BE2C (cell line): Measurements from ENCODE around the gene ACSL3.
"Not testable (repeated sequence)": the region's sequence is repeated elsewhere in the genome, so short reads cannot be mapped to it uniquely, and the experiment has no call there.

Experiments
- DNase-seq: peaks from one replicate; pipeline ENCODE4 v3.0.0-alpha.2; 2020
- H3K27me3 ChIP-seq: fragments of 250-450 bp; sonication (Bioruptor Pico); 2 replicates; pipeline ENCODE4 v1.5.1; 2020; ENCODE audit warnings: mild to moderate bottlenecking
- H3K36me3 ChIP-seq: fragments of 250-450 bp; sonication (Bioruptor Pico); 2 replicates; pipeline ENCODE4 v1.5.1; 2020; ENCODE audit warnings: mild to moderate bottlenecking
- H3K4me1 ChIP-seq: fragments of 250-450 bp; sonication (Bioruptor Pico); 2 replicates; pipeline ENCODE4 v1.5.1; 2020
- H3K4me3 ChIP-seq: 2 replicates; pipeline ENCODE4 v1.5.1; 2011; ENCODE audit warnings: low read depth, low read length
- H3K9me3 ChIP-seq: fragments of 250-450 bp; sonication (Bioruptor Pico); 2 replicates; pipeline ENCODE4 v1.5.1; 2020
- CTCF ChIP-seq: IDR thresholded peaks from 2 replicates; pipeline ENCODE4 v1.5.1; 2012; ENCODE audit warnings: mild to moderate bottlenecking, low read depth, low read length

Gene ACSL3

GRCh38 chr2:222846003-222846402, 14.8 kb upstream of the ACSL3 start:
- H3K4me1 ChIP-seq = no peaks in the 10 kb centered on the region; the same call in 1 of the 2 replicates
- no peak for TF ChIP-seq CTCF
- DNase-seq = no peak

GRCh38 chr2:222848031-222848430, 12.8 kb upstream of the ACSL3 start:
- H3K9me3 ChIP-seq, H3K27me3 ChIP-seq, DNase-seq: not testable (repeated sequence)

More at GRCh38 chr2:222846003-222846402, 14.8 kb upstream of the ACSL3 start:
- Histone ChIP-seq H3K9me3 (no peaks in the 10 kb centered on the region), H3K4me3 (no peak overlapping the region), H3K27me3 (no peaks in the 10 kb centered on the region), H3K36me3 (no peaks in the 10 kb centered on the region)

GRCh38 chr2:222848862-222849261, 12.0 kb upstream of the ACSL3 start:
- Histone ChIP-seq H3K27me3 (no peaks in the 10 kb centered on the region), H3K36me3 (no peaks in the 10 kb centered on the region)

More at GRCh38 chr2:222848031-222848430, 12.8 kb upstream of the ACSL3 start:
- not testable (repeated sequence) for H3K36me3 ChIP-seq, H3K4me1 ChIP-seq, H3K4me3 ChIP-seq

GRCh38 chr2:222851956-222852617, 8.7 kb upstream of the ACSL3 start:
- Histone ChIP-seq H3K27me3 (no peaks in the 10 kb centered on the region), H3K9me3 (no peaks in the 10 kb centered on the region), H3K4me1 (no peaks in the 10 kb centered on the region), H3K4me3 (no peak overlapping the region), H3K36me3 (no peaks in the 10 kb centered on the region)
- TF ChIP-seq CTCF = no peak
- no peak for DNase-seq

More at GRCh38 chr2:222848862-222849261, 12.0 kb upstream of the ACSL3 start:
- Histone ChIP-seq H3K4me3 (no peak overlapping the region), H3K4me1 (no peaks in the 10 kb centered on the region; the same call in 1 of the 2 replicates), H3K9me3 (no peaks in the 10 kb centered on the region)
- no peak for TF ChIP-seq CTCF
- no peak for DNase-seq

GRCh38 chr2:222854773-222855700, 5.8 kb upstream of the ACSL3 start:
- no peak overlapping the region for H3K4me3 ChIP-seq
- no peaks in the 10 kb centered on the region for H3K36me3 ChIP-seq
- no peak for DNase-seq
- peaks cover 6% of the 10 kb centered on the region for H3K4me1 ChIP-seq
- TF ChIP-seq CTCF = no peak
- H3K27me3 ChIP-seq = no peaks in the 10 kb centered on the region
- H3K9me3 ChIP-seq = no peaks in the 10 kb centered on the region

GRCh38 chr2:222859786-222860612, 837 bp upstream of the ACSL3 start:
- H3K4me1 ChIP-seq = peaks cover 28% of the 10 kb centered on the region
- H3K9me3 ChIP-seq = no peaks in the 10 kb centered on the region
- no peak for TF ChIP-seq CTCF
- no peaks in the 10 kb centered on the region for H3K27me3 ChIP-seq
- peaks cover 5% of the 10 kb centered on the region; the same call in 1 of the 2 replicates for H3K36me3 ChIP-seq
- DNase-seq = peak; percentile 74
- peak overlapping the region; percentile 48 for H3K4me3 ChIP-seq
